ENCODE results near the gene JUNB. TPM values are rescaled to one million over a fixed set of nuclear protein-coding genes. Genes with fewer than 3 reads are reported as not detected.

Gene JUNB
- total and polyA plus RNA-seq, 10 donors: 57.5 to 363 (median 169) TPM

- Histone ChIP-seq H3K27me3 (replicated peaks in 1 of 7) (peaks cover 3 to 100% (median 96%) of the 10 kb centered on the region in 7 donors), H3K4me1 (peaks cover 7 to 53% (median 33%) of the 10 kb centered on the region in 6 donors), H3K27ac (no peak overlapping the region), H3K36me3 (no peaks in the 10 kb centered on the region), H3K4me3 (peak overlapping the region in 7 of 8 donors; percentile 23 to 69 (median 41)), H3K9me3 (peaks cover 0 to 6% (median 0%) of the 10 kb centered on the region in 8 donors)
- TF ChIP-seq POLR2AphosphoS5 (IDR thresholded peaks at IDR 0.05) (no peak), POLR2A (IDR thresholded peaks at IDR 0.05) (no peak)
- intact Hi-C loops (cut with DNase I; ENCODE audit: low total_unique reads): no loop called here
- DNase-seq: no peak
- WGBS, 5 donors: 2 to 4% (median 3%) methylated on average over 24 to 85 of the region's 87 CpGs
Measured at GRCh38 chr19:12833738-12834565, 42.7 kb downstream of the JUNB start.

- Histone ChIP-seq H3K9me3 (peaks cover 0 to 6% (median 0%) of the 10 kb centered on the region in 8 donors), H3K4me3 (peak within 1 kb of the TSS in 7 of 8 donors; percentile 23 to 69 (median 41)), H3K36me3 (no peaks in the 10 kb centered on the region), H3K27ac (no peak within 1 kb of the TSS), H3K27me3 (replicated peaks in 1 of 7) (peaks cover 4 to 100% (median 96%) of the 10 kb centered on the region in 7 donors), H3K4me1 (peaks cover 7 to 58% (median 35%) of the 10 kb centered on the region in 6 donors)
- WGBS, 5 donors: 9 to 12% (median 11%) methylated on average over 20 of the region's 20 CpGs
- intact Hi-C loops (cut with DNase I; ENCODE audit: low total_unique reads): no loop called here
- DNase-seq: no peak
- TF ChIP-seq POLR2A (IDR thresholded peaks at IDR 0.05): no peak
- TF ChIP-seq POLR2AphosphoS5 (IDR thresholded peaks at IDR 0.05): no peak
- TF ChIP-seq CTCF (IDR thresholded peaks at IDR 0.05 in 8 of 11, conservative IDR thresholded peaks at IDR 0.05 in 3 of 11): no peak
Measured at GRCh38 chr19:12834566-12834943, 43.3 kb downstream of the JUNB start, which contains the start of gene RTBDN. Gene RTBDN (minus strand): TSS chr19:12834579. CDS start chr19:12829979, 4,600 bp downstream.

- intact Hi-C loops (cut with DNase I; ENCODE audit: low total_unique reads): no loop called here
- Histone ChIP-seq H3K4me1 (peaks cover 7 to 58% (median 35%) of the 10 kb centered on the region in 6 donors), H3K27me3 (replicated peaks in 1 of 7) (peaks cover 6 to 100% (median 97%) of the 10 kb centered on the region in 7 donors), H3K27ac (no peak overlapping the region), H3K4me3 (no peak overlapping the region), H3K36me3 (no peaks in the 10 kb centered on the region), H3K9me3 (peaks cover 0 to 6% (median 0%) of the 10 kb centered on the region in 8 donors)
- 10 to 19% (median 11%) methylated on average over 28 to 39 of the region's 39 CpGs for WGBS, 5 donors
- DNase-seq: no peak
- TF ChIP-seq POLR2A (IDR thresholded peaks at IDR 0.05): no peak
- TF ChIP-seq POLR2AphosphoS5 (IDR thresholded peaks at IDR 0.05): no peak
- no peak for TF ChIP-seq CTCF (IDR thresholded peaks at IDR 0.05 in 8 of 11, conservative IDR thresholded peaks at IDR 0.05 in 3 of 11)
Measured at GRCh38 chr19:12834976-12835757, 43.9 kb downstream of the JUNB start.

- DNase-seq: no peak
- intact Hi-C loops (cut with DNase I; ENCODE audit: low total_unique reads): no loop called here
- Histone ChIP-seq H3K36me3 (no peaks in the 10 kb centered on the region), H3K4me1 (peaks cover 7 to 71% (median 43%) of the 10 kb centered on the region in 6 donors), H3K27ac (no peak overlapping the region), H3K4me3 (no peak overlapping the region), H3K9me3 (peaks cover 0 to 10% (median 0%) of the 10 kb centered on the region in 8 donors), H3K27me3 (replicated peaks in 1 of 7) (peaks cover 9 to 100% (median 100%) of the 10 kb centered on the region in 7 donors)
- TF ChIP-seq POLR2A (IDR thresholded peaks at IDR 0.05) (no peak), POLR2AphosphoS5 (IDR thresholded peaks at IDR 0.05) (no peak), CTCF (IDR thresholded peaks at IDR 0.05 in 8 of 11, conservative IDR thresholded peaks at IDR 0.05 in 3 of 11) (no peak)
- WGBS, 5 donors: 4 to 21% (median 8%) methylated on average over 6 of the region's 6 CpGs
Measured at GRCh38 chr19:12836529-12836863, 45.2 kb downstream of the JUNB start.
